Measurements from ENCODE around the gene CARNS1. TPM values are rescaled to one million over a fixed set of nuclear protein-coding genes. Genes with fewer than 3 reads are reported as not detected.

Gene CARNS1
- total RNA-seq, 1 donor from 2014 or later = 2.7 TPM

DNA sequence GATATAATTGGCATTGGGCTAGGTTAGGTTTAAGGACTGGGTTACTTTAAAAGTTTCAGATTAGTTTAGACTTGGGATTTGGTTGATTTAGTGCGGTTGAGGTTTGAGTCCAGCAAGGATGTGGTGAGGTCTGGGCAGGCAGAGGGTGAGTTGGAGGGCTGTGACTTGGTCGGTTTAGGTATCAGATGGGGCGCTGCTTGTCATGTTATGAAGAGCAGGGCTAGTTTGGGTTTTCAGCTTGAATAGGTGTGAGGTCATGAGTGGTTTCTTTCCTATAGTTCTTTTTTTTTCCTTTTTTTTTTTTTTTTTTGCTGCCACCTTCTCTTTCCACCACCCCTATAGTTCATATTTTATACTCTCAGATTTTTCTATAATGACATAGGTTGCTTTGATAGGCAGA, 46.9 kb upstream of the CARNS1 start:
- ATAC-seq (no peak), DNase-seq (no peak)
- intact Hi-C loops (cut with DNase I) = no loop called here
- H3K27me3 ChIP-seq = no peaks in the 10 kb centered on the region
- H3K4me3 ChIP-seq = no peak overlapping the region
- peaks cover 60% of the 10 kb centered on the region for H3K4me1 ChIP-seq
- H3K36me3 ChIP-seq = no peaks in the 10 kb centered on the region
- TF ChIP-seq, protein P1, sequence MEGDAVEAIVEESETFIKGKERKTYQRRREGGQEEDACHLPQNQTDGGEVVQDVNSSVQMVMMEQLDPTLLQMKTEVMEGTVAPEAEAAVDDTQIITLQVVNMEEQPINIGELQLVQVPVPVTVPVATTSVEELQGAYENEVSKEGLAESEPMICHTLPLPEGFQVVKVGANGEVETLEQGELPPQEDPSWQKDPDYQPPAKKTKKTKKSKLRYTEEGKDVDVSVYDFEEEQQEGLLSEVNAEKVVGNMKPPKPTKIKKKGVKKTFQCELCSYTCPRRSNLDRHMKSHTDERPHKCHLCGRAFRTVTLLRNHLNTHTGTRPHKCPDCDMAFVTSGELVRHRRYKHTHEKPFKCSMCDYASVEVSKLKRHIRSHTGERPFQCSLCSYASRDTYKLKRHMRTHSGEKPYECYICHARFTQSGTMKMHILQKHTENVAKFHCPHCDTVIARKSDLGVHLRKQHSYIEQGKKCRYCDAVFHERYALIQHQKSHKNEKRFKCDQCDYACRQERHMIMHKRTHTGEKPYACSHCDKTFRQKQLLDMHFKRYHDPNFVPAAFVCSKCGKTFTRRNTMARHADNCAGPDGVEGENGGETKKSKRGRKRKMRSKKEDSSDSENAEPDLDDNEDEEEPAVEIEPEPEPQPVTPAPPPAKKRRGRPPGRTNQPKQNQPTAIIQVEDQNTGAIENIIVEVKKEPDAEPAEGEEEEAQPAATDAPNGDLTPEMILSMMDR (IDR thresholded peaks at IDR 0.05) = no peak
- H3K9me3 ChIP-seq = no peaks in the 10 kb centered on the region
- no peak overlapping the region for H3K27ac ChIP-seq

DNA sequence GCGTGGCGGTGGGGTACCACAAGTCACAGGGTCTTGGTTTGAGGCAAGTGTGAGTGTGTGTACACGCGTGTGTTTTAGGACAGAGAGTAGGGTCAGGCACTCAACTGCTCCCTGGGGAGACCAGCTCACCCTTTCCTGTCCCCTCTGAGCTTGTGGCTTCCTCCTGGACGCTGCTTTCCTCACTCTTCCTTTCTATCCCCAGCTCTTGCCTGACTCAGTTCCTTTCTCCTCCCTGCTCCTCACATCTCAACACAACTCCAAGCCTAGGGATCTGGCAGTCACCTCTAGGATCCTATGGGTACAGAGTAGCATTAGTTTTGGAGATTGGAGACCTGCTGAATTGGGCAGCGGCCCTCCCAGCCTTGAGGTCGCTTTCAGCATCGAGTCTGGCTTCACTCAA, 46.2 kb upstream of the CARNS1 start:
- intact Hi-C loops (cut with DNase I) = no loop called here
- no peaks in the 10 kb centered on the region for H3K27me3 ChIP-seq
- no peak overlapping the region for H3K4me3 ChIP-seq
- H3K4me1 ChIP-seq = peaks cover 65% of the 10 kb centered on the region
- no peaks in the 10 kb centered on the region for H3K9me3 ChIP-seq
- DNase-seq (no peak), ATAC-seq (no peak)
- no peak overlapping the region for H3K27ac ChIP-seq
- TF ChIP-seq, protein P1 (IDR thresholded peaks at IDR 0.05) = no peak
- H3K36me3 ChIP-seq = no peaks in the 10 kb centered on the region

DNA sequence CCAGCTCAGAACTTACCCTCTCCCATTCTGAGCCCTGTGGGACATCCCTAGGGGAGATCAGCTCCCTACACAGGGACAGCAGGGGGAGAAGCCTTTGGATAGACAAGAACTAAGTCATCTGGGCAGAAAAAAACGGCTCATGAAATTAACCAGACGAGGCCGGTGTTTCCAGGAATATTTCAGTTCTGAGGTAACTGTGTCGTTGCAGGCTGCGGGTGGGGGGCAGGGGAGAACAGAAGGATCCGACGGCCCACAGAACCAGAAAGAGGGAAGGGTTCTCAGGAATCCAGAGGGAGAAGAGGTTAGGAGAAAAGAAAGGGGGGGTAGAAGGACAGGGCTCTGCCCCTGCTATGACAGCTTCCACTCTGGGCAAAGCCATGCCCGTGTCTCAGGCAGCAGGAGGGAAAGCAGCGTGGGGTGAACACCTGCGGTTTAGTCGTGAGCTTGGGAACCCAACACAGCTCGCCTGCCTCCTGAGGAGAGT, 45.6 kb upstream of the CARNS1 start:
- Histone ChIP-seq H3K36me3 (no peaks in the 10 kb centered on the region), H3K27me3 (no peaks in the 10 kb centered on the region), H3K9me3 (no peaks in the 10 kb centered on the region), H3K4me1 (peaks cover 71% of the 10 kb centered on the region), H3K27ac (no peak overlapping the region), H3K4me3 (no peak overlapping the region)
- TF ChIP-seq, protein P1 (IDR thresholded peaks at IDR 0.05) = no peak
- ATAC-seq = no peak
- intact Hi-C loops (cut with DNase I) = no loop called here
- DNase-seq = no peak

DNA sequence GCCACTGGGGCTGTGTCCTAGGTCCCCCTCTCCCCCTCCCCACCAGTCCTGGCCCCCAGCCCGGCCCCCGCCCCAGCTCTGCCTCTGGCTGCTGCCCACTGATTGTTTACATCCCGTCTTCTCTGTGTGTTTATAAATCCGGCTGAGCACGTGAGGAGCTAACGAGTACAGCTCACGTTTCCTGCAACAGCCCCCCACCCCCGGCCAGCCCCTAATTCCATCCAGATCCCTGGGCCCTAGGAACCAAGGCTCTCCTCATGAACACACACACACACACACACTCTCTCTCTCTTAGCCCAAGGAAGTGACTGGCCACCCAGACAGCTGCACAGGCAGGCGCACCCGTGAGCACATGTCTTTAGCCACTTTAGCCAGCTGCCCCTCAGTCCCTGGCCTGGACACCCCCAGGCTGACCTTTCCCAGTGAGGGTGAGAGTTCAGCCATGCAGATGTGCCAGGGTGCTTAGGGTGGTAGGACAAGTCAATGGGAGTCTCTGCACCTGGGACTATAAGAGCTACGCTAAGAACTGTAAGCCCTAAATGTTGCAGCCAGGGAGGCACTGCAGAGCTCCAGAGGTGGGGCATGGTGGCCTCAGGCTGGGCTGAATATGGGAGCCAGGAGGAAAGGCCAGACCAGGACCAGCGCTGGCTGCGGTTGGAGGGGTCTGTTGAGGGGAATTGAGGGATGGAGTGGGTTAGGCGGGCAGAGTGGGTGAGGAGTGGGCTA, 45.0 kb upstream of the CARNS1 start:
- no peaks in the 10 kb centered on the region for H3K36me3 ChIP-seq
- DNase-seq (no peak), ATAC-seq (no peak)
- no peaks in the 10 kb centered on the region for H3K9me3 ChIP-seq
- intact Hi-C loops (cut with DNase I) = no loop called here
- H3K4me3 ChIP-seq = no peak overlapping the region
- H3K27ac ChIP-seq = peak overlapping the region; percentile 91
- TF ChIP-seq, protein P1 (IDR thresholded peaks at IDR 0.05) = no peak
- H3K27me3 ChIP-seq = no peaks in the 10 kb centered on the region
- H3K4me1 ChIP-seq = peaks cover 71% of the 10 kb centered on the region

DNA sequence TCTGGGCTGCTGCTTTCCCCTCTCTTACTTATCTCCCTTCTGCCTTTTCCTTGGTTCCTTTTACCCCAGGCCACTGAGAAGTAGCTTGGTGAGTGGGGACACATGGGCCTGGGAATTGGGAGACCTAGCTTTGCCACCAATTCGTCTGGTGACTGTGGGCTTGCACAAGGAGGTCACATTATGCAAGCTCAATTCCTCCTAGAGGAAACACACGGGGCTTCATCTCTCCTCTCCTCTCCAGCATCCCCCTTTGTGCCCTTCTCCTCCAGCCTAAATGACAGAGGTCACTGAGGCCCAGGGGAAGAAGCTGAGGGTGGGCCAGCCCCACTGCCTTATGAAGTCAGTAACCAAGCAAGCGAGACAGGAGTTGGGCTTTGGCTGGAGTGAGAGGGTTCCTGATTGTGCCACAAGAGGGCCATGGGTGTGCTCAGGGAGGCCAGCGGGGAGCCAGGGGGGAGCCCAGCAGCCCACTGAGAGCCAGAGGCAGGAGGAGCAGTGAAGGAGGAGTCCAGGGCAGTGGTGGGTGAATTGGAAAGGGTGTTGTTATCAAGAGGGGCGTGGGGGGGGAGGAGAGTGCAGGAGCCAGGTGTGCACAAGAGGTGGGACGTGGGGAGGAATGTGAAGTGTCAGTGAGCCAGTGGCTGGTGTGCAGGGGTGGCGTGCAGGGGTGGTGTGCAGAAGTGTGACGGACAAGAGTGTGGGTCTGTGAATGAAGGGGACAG, 44.1 kb upstream of the CARNS1 start:
- Histone ChIP-seq H3K36me3 (no peaks in the 10 kb centered on the region), H3K4me3 (peak overlapping the region; percentile 73), H3K4me1 (peaks cover 63% of the 10 kb centered on the region), H3K9me3 (no peaks in the 10 kb centered on the region), H3K27me3 (no peaks in the 10 kb centered on the region), H3K27ac (peak overlapping the region; percentile 91)
- peak; percentile 32 for ATAC-seq
- peak; percentile 77 for DNase-seq
- TF ChIP-seq, protein P1 (IDR thresholded peaks at IDR 0.05) = peak; percentile 52
- intact Hi-C loops (cut with DNase I) = no loop called here
